HCEC 1CT (cell line): ENCODE data around the gene ELOF1.
A peak's percentile ranks its signal among the peaks of the same experiment; 100 is the strongest.

Experiments used
- DNase-seq: peaks from one replicate; pipeline ENCODE4 v3.0.0-alpha.2; 2017

ELOF1 gene

GRCh38 chr19:11534538-11534937 lies 24.5 kb downstream of the ELOF1 start:
- no peak for DNase-seq

GRCh38 chr19:11530432-11530831 lies 28.6 kb downstream of the ELOF1 start:
- DNase-seq, result peak; percentile 37

- peak; percentile 99 for DNase-seq
Observed at GRCh38 chr19:11528551-11529341, 30.3 kb downstream of the ELOF1 start, which contains the start of gene ECSIT. ECSIT (minus strand) TSS chr19:11529134; CDS start chr19:11519170, 9,964 bp downstream.

- no peak for DNase-seq
Observed at GRCh38 chr19:11519138-11519537, 39.9 kb downstream of the ELOF1 start.

- DNase-seq, result no peak
Observed at GRCh38 chr19:11513946-11514345, 45.1 kb downstream of the ELOF1 start.

- no peak for DNase-seq
Observed at GRCh38 chr19:11510444-11510843, 48.6 kb downstream of the ELOF1 start.

GRCh38 chr19:11507370-11508078 lies 51.5 kb downstream of the ELOF1 start:
- DNase-seq, result no peak

- no peak for DNase-seq
Observed at GRCh38 chr19:11506967-11507366, 52.1 kb downstream of the ELOF1 start.

- DNase-seq, result no peak
Observed at GRCh38 chr19:11506101-11506555, 52.9 kb downstream of the ELOF1 start.

GRCh38 chr19:11505504-11506100 lies 53.4 kb downstream of the ELOF1 start, which contains the start of gene ZNF653:
ZNF653 (minus strand) TSS chr19:11505839; CDS start chr19:11505786, 53 bp downstream.
- peak; percentile 92 for DNase-seq

- DNase-seq, result peak; percentile 92
Observed at GRCh38 chr19:11505032-11505503, 54.0 kb downstream of the ELOF1 start.

GRCh38 chr19:11504502-11505031 lies 54.5 kb downstream of the ELOF1 start:
- no peak for DNase-seq
